Measurements from ENCODE around the gene NUPR1.

Gene NUPR1

GRCh38 chr16:28553776-28554633, 15.2 kb upstream of the NUPR1 start, which contains the start of gene SGF29:
Gene SGF29 (plus strand): TSS chr16:28553920. CDS start chr16:28581070, 27,150 bp downstream.
- H3K14ac ChIP-seq (ENCODE audit: low read length), result peak within 1 kb of the TSS; percentile 2
- DNase-seq (ENCODE audit: low spot score), result peak; percentile 90
- no peak within 1 kb of the TSS for H3K4ac ChIP-seq (ENCODE audit: low read length)
- peak within 1 kb of the TSS; percentile 86 for H2AFZ ChIP-seq (ENCODE audit: low read length)
- peaks cover 0 to 27% of the 10 kb centered on the region in 2 donors for H3K36me3 ChIP-seq (replicated peaks in 1 of 2; ENCODE audit: control insufficient read depth in 2 of 2, insufficient read depth in 2 of 2, low read length in 2 of 2)
- peak within 1 kb of the TSS; percentile 87 for H3K18ac ChIP-seq (ENCODE audit: low read length)
- H3K27me3 ChIP-seq (ENCODE audit: control insufficient read depth in 3 of 3, insufficient read depth in 3 of 3, low read depth in 1 of 3, low read length in 3 of 3), result no peaks in the 10 kb centered on the region
- H2BK15ac ChIP-seq (ENCODE audit: low read length), result no peak within 1 kb of the TSS
- H4K8ac ChIP-seq (ENCODE audit: low read depth, low read length), result no peak within 1 kb of the TSS
- peaks cover under 1% of the 10 kb centered on the region for H3K79me1 ChIP-seq (ENCODE audit: low read depth, low read length)
- H3K23ac ChIP-seq (ENCODE audit: low read depth, low read length, poor library complexity), result peak within 1 kb of the TSS; percentile 50
- peak within 1 kb of the TSS; percentile 90 for H3K9ac ChIP-seq (ENCODE audit: low read depth, low read length, poor library complexity)
- WGBS, 2 donors (ENCODE audit: extremely low coverage in 2 of 2, insufficient read length in 2 of 2, insufficient replicate concordance in 1 of 2), result no CpG with 5 or more reads among the region's 88 CpGs
- no peaks in the 10 kb centered on the region for H3K9me3 ChIP-seq (replicated peaks in 1 of 2; ENCODE audit: control insufficient read depth in 2 of 2, insufficient read depth in 1 of 2, low read depth in 1 of 2, low read length in 2 of 2)
- no peak within 1 kb of the TSS for H4K91ac ChIP-seq (ENCODE audit: low read depth, low read length, poor library complexity)
- peak within 1 kb of the TSS; percentile 91 for H3K27ac ChIP-seq (replicated peaks; ENCODE audit: low read length)
- H3K4me2 ChIP-seq (ENCODE audit: insufficient read depth, low read length, poor library complexity, severe bottlenecking), result peak within 1 kb of the TSS; percentile 58
- peaks cover 0 to 4% of the 10 kb centered on the region in 2 donors for H3K4me1 ChIP-seq (ENCODE audit: control insufficient read depth in 2 of 2, insufficient read depth in 1 of 2, low read depth in 1 of 2, low read length in 2 of 2)
- H2BK5ac ChIP-seq (ENCODE audit: low read length), result no peak within 1 kb of the TSS
- no peak within 1 kb of the TSS for H2AK5ac ChIP-seq (ENCODE audit: low read depth, low read length)
- H2BK120ac ChIP-seq (ENCODE audit: low read depth, low read length), result no peak within 1 kb of the TSS
- no peak within 1 kb of the TSS for H2BK12ac ChIP-seq (ENCODE audit: low read length)
- peak within 1 kb of the TSS; percentile 58 to 82 for H3K4me3 ChIP-seq (ENCODE audit: low read length in 2 of 2)

- DNase-seq (ENCODE audit: low spot score), result no peak
- Histone ChIP-seq H3K36me3 (replicated peaks in 1 of 2; ENCODE audit: control insufficient read depth in 2 of 2, insufficient read depth in 2 of 2, low read length in 2 of 2) (no peaks in the 10 kb centered on the region), H3K27me3 (ENCODE audit: control insufficient read depth in 3 of 3, insufficient read depth in 3 of 3, low read depth in 1 of 3, low read length in 3 of 3) (no peaks in the 10 kb centered on the region), H2AK5ac (ENCODE audit: low read depth, low read length) (no peak overlapping the region), H3K14ac (ENCODE audit: low read length) (no peak overlapping the region), H4K8ac (ENCODE audit: low read depth, low read length) (no peak overlapping the region), H2BK15ac (ENCODE audit: low read length) (no peak overlapping the region), H3K23ac (ENCODE audit: low read depth, low read length, poor library complexity) (no peak overlapping the region), H2AFZ (ENCODE audit: low read length) (peak overlapping the region; percentile 25), H3K9me3 (replicated peaks in 1 of 2; ENCODE audit: control insufficient read depth in 2 of 2, insufficient read depth in 1 of 2, low read depth in 1 of 2, low read length in 2 of 2) (no peaks in the 10 kb centered on the region), H3K9ac (ENCODE audit: low read depth, low read length, poor library complexity) (no peak overlapping the region), H3K4ac (ENCODE audit: low read length) (no peak overlapping the region), H3K27ac (replicated peaks; ENCODE audit: low read length) (no peak overlapping the region), H2BK12ac (ENCODE audit: low read length) (no peak overlapping the region), H3K4me3 (ENCODE audit: low read length in 2 of 2) (no peak overlapping the region), H2BK120ac (ENCODE audit: low read depth, low read length) (no peak overlapping the region), H3K18ac (ENCODE audit: low read length) (no peak overlapping the region), H2BK5ac (ENCODE audit: low read length) (no peak overlapping the region), H4K91ac (ENCODE audit: low read depth, low read length, poor library complexity) (no peak overlapping the region), H3K79me1 (ENCODE audit: low read depth, low read length) (no peaks in the 10 kb centered on the region), H3K4me1 (ENCODE audit: control insufficient read depth in 2 of 2, insufficient read depth in 1 of 2, low read depth in 1 of 2, low read length in 2 of 2) (peaks cover 0 to under 1% of the 10 kb centered on the region in 2 donors), H3K4me2 (ENCODE audit: insufficient read depth, low read length, poor library complexity, severe bottlenecking) (no peak overlapping the region)
- no CpG with 5 or more reads among the region's 11 CpGs for WGBS, 2 donors (ENCODE audit: extremely low coverage in 2 of 2, insufficient read length in 2 of 2, insufficient replicate concordance in 1 of 2)
These were observed 10.6 kb upstream of the NUPR1 start for GRCh38 chr16:28549301-28549899.

- no peak overlapping the region for H3K4me3 ChIP-seq (ENCODE audit: low read length in 2 of 2)
- no peaks in the 10 kb centered on the region for H3K27me3 ChIP-seq (ENCODE audit: control insufficient read depth in 3 of 3, insufficient read depth in 3 of 3, low read depth in 1 of 3, low read length in 3 of 3)
- no peak overlapping the region for H2BK12ac ChIP-seq (ENCODE audit: low read length)
- H2BK15ac ChIP-seq (ENCODE audit: low read length), result no peak overlapping the region
- H3K4me1 ChIP-seq (ENCODE audit: control insufficient read depth in 2 of 2, insufficient read depth in 1 of 2, low read depth in 1 of 2, low read length in 2 of 2), result no peaks in the 10 kb centered on the region
- no peak overlapping the region for H3K9ac ChIP-seq (ENCODE audit: low read depth, low read length, poor library complexity)
- H3K27ac ChIP-seq (replicated peaks; ENCODE audit: low read length), result no peak overlapping the region
- no peak overlapping the region for H3K18ac ChIP-seq (ENCODE audit: low read length)
- peak overlapping the region; percentile 55 for H3K23ac ChIP-seq (ENCODE audit: low read depth, low read length, poor library complexity)
- H3K4me2 ChIP-seq (ENCODE audit: insufficient read depth, low read length, poor library complexity, severe bottlenecking), result no peak overlapping the region
- H3K79me1 ChIP-seq (ENCODE audit: low read depth, low read length), result no peaks in the 10 kb centered on the region
- H3K4ac ChIP-seq (ENCODE audit: low read length), result no peak overlapping the region
- H3K14ac ChIP-seq (ENCODE audit: low read length), result no peak overlapping the region
- no peak overlapping the region for H4K8ac ChIP-seq (ENCODE audit: low read depth, low read length)
- no peak for DNase-seq (ENCODE audit: low spot score)
- H2BK5ac ChIP-seq (ENCODE audit: low read length), result no peak overlapping the region
- WGBS, 2 donors (ENCODE audit: extremely low coverage in 2 of 2, insufficient read length in 2 of 2, insufficient replicate concordance in 1 of 2), result no CpG with 5 or more reads among the region's 14 CpGs
- no peak overlapping the region for H2AFZ ChIP-seq (ENCODE audit: low read length)
- H2AK5ac ChIP-seq (ENCODE audit: low read depth, low read length), result no peak overlapping the region
- no peaks in the 10 kb centered on the region for H3K36me3 ChIP-seq (replicated peaks in 1 of 2; ENCODE audit: control insufficient read depth in 2 of 2, insufficient read depth in 2 of 2, low read length in 2 of 2)
- no peaks in the 10 kb centered on the region for H3K9me3 ChIP-seq (replicated peaks in 1 of 2; ENCODE audit: control insufficient read depth in 2 of 2, insufficient read depth in 1 of 2, low read depth in 1 of 2, low read length in 2 of 2)
- no peak overlapping the region for H2BK120ac ChIP-seq (ENCODE audit: low read depth, low read length)
- no peak overlapping the region for H4K91ac ChIP-seq (ENCODE audit: low read depth, low read length, poor library complexity)
These were observed 9.6 kb upstream of the NUPR1 start for GRCh38 chr16:28548306-28548802.

GRCh38 chr16:28546626-28547025, 7.9 kb upstream of the NUPR1 start:
- no peak overlapping the region for H3K23ac ChIP-seq (ENCODE audit: low read depth, low read length, poor library complexity)
- H3K9ac ChIP-seq (ENCODE audit: low read depth, low read length, poor library complexity), result no peak overlapping the region
- H4K91ac ChIP-seq (ENCODE audit: low read depth, low read length, poor library complexity), result no peak overlapping the region
- H3K18ac ChIP-seq (ENCODE audit: low read length), result no peak overlapping the region
- WGBS, 2 donors (ENCODE audit: extremely low coverage in 2 of 2, insufficient read length in 2 of 2, insufficient replicate concordance in 1 of 2), result no CpG with 5 or more reads among the region's 7 CpGs
- no peak overlapping the region for H2BK120ac ChIP-seq (ENCODE audit: low read depth, low read length)
- H3K36me3 ChIP-seq (replicated peaks in 1 of 2; ENCODE audit: control insufficient read depth in 2 of 2, insufficient read depth in 2 of 2, low read length in 2 of 2), result no peaks in the 10 kb centered on the region
- no peaks in the 10 kb centered on the region for H3K9me3 ChIP-seq (replicated peaks in 1 of 2; ENCODE audit: control insufficient read depth in 2 of 2, insufficient read depth in 1 of 2, low read depth in 1 of 2, low read length in 2 of 2)
- H2BK5ac ChIP-seq (ENCODE audit: low read length), result no peak overlapping the region
- peaks cover 1% of the 10 kb centered on the region for H3K79me1 ChIP-seq (ENCODE audit: low read depth, low read length)
- H2BK15ac ChIP-seq (ENCODE audit: low read length), result no peak overlapping the region
- H3K27ac ChIP-seq (replicated peaks; ENCODE audit: low read length), result no peak overlapping the region
- H3K4ac ChIP-seq (ENCODE audit: low read length), result no peak overlapping the region
- no peak for DNase-seq (ENCODE audit: low spot score)
- no peak overlapping the region for H2AFZ ChIP-seq (ENCODE audit: low read length)
- H3K4me2 ChIP-seq (ENCODE audit: insufficient read depth, low read length, poor library complexity, severe bottlenecking), result no peak overlapping the region
- no peak overlapping the region for H2BK12ac ChIP-seq (ENCODE audit: low read length)
- H3K27me3 ChIP-seq (ENCODE audit: control insufficient read depth in 3 of 3, insufficient read depth in 3 of 3, low read depth in 1 of 3, low read length in 3 of 3), result no peaks in the 10 kb centered on the region
- H4K8ac ChIP-seq (ENCODE audit: low read depth, low read length), result no peak overlapping the region
- H3K4me3 ChIP-seq (ENCODE audit: low read length in 2 of 2), result no peak overlapping the region
- no peaks in the 10 kb centered on the region for H3K4me1 ChIP-seq (ENCODE audit: control insufficient read depth in 2 of 2, insufficient read depth in 1 of 2, low read depth in 1 of 2, low read length in 2 of 2)
- H2AK5ac ChIP-seq (ENCODE audit: low read depth, low read length), result no peak overlapping the region
- H3K14ac ChIP-seq (ENCODE audit: low read length), result no peak overlapping the region

All from neuronal stem cell (in vitro differentiated cells).